Measurements from ENCODE around the gene BACH1. TPM values are rescaled to one million over a fixed set of nuclear protein-coding genes. Genes with fewer than 3 reads are reported as not detected.

The BACH1 gene
- total RNA-seq, 1 experiment from 2014 or later: 48.7 TPM

DNA sequence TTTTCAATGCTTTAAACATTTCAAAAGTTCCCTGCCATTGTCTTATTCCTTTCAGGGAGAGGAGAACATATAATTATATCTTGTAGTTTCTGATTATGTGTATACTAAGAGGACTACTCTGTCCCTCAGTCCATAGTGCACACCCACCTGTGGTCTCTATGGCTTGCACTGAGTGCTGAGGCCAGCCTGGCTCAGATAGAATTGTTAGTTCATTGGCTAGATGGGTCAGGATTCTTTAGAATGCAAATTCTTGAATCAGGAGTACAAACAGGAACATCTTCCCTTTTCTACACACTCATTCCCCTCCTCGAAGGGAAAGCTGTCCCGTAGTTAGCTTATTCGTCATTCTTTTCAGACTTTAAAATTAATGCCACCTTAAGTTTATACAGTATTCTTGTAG lies 8.2 kb downstream of the BACH1 start:
- DNase-seq (ENCODE audit: low spot score) (no peak), ATAC-seq (peak; percentile 74)
- Mint-ChIP-seq H3K4me3 (no peak overlapping the region), H3K36me3 (peaks cover 1% of the 10 kb centered on the region; the same call in 1 of the 2 replicates), H3K27ac (0 out of 2 replicates have a peak overlapping the region, but pooled peaks have one; percentile 9), H3K4me1 (peaks cover 47% of the 10 kb centered on the region), H3K9me3 (no peaks in the 10 kb centered on the region), H3K27me3 (ENCODE audit: low read depth) (no peaks in the 10 kb centered on the region)
- ChIA-PET POLR2A (no interaction called here), CTCF (no interaction called here)
- TF ChIP-seq NR1H2 (CRISPR knock-in tag; IDR thresholded peaks at IDR 0.05) (no peak), ZNF423 (CRISPR knock-in tag; IDR thresholded peaks at IDR 0.05) (no peak), SOX15 (CRISPR knock-in tag; IDR thresholded peaks at IDR 0.05) (no peak), ATF1 (CRISPR knock-in tag; IDR thresholded peaks at IDR 0.05) (no peak), ATF2 (CRISPR knock-in tag; IDR thresholded peaks at IDR 0.05; ENCODE audit: borderline replicate concordance, low read depth) (no peak), IRF1 (CRISPR knock-in tag; IDR thresholded peaks at IDR 0.05) (no peak), PREB (CRISPR knock-in tag; IDR thresholded peaks at IDR 0.05; ENCODE audit: borderline replicate concordance) (no peak), RELA (CRISPR knock-in tag; IDR thresholded peaks at IDR 0.05; ENCODE audit: borderline replicate concordance) (no peak), PRDM15 (CRISPR knock-in tag; IDR thresholded peaks at IDR 0.05) (no peak), ZNF532 (CRISPR knock-in tag; IDR thresholded peaks at IDR 0.05; ENCODE audit: borderline replicate concordance) (no peak), FOXJ3 (CRISPR knock-in tag; IDR thresholded peaks at IDR 0.05; ENCODE audit: borderline replicate concordance) (no peak), NR2C2 (CRISPR knock-in tag; IDR thresholded peaks at IDR 0.05) (no peak), ATF3 (CRISPR knock-in tag; conservative IDR thresholded peaks at IDR 0.05) (no peak), ZNF671 (CRISPR knock-in tag; IDR thresholded peaks at IDR 0.05) (no peak)
- TF ChIP-seq, protein P1, sequence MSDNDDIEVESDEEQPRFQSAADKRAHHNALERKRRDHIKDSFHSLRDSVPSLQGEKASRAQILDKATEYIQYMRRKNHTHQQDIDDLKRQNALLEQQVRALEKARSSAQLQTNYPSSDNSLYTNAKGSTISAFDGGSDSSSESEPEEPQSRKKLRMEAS (CRISPR knock-in tag; IDR thresholded peaks at IDR 0.05): no peak

Measured in WTC11 (cell line).